ENCODE data around the gene MACROD2.

MACROD2 gene

DNA sequence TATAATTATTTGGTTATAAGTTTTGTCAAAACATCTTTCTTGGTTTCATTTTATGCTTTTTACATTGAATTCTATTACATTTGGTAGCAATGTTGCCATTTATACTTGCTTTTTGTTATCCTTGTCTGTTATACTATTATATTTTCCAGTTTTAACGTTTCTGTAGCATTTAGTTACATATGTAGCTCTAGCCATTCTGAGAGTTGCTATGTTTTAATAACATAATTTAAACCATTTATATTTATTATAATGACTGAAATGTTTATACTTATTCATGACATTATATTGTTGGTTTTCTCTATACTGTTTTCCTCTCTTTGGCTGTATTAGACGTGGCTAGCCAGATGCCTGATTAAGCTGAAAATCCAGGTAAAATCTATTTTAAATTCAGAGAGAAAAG, 594.1 kb downstream of the MACROD2 start:
- no peak for TF ChIP-seq SIN3A (IDR thresholded peaks at IDR 0.05; ENCODE audit: borderline replicate concordance, insufficient read depth, low read length)
- TF ChIP-seq, protein P1, sequence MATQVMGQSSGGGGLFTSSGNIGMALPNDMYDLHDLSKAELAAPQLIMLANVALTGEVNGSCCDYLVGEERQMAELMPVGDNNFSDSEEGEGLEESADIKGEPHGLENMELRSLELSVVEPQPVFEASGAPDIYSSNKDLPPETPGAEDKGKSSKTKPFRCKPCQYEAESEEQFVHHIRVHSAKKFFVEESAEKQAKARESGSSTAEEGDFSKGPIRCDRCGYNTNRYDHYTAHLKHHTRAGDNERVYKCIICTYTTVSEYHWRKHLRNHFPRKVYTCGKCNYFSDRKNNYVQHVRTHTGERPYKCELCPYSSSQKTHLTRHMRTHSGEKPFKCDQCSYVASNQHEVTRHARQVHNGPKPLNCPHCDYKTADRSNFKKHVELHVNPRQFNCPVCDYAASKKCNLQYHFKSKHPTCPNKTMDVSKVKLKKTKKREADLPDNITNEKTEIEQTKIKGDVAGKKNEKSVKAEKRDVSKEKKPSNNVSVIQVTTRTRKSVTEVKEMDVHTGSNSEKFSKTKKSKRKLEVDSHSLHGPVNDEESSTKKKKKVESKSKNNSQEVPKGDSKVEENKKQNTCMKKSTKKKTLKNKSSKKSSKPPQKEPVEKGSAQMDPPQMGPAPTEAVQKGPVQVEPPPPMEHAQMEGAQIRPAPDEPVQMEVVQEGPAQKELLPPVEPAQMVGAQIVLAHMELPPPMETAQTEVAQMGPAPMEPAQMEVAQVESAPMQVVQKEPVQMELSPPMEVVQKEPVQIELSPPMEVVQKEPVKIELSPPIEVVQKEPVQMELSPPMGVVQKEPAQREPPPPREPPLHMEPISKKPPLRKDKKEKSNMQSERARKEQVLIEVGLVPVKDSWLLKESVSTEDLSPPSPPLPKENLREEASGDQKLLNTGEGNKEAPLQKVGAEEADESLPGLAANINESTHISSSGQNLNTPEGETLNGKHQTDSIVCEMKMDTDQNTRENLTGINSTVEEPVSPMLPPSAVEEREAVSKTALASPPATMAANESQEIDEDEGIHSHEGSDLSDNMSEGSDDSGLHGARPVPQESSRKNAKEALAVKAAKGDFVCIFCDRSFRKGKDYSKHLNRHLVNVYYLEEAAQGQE (IDR thresholded peaks at IDR 0.05; ENCODE audit: insufficient read depth in 1 of 2, low read depth in 2 of 2, low read length in 2 of 2): no peak
- TF ChIP-seq FOXP2 (optimal IDR thresholded peaks at IDR 0.05; ENCODE audit: borderline replicate concordance, extremely low read depth, extremely low read length, insufficient read depth): no peak
- TF ChIP-seq TAF1 (IDR thresholded peaks at IDR 0.05; ENCODE audit: borderline replicate concordance, insufficient read depth, low read length): no peak

DNA sequence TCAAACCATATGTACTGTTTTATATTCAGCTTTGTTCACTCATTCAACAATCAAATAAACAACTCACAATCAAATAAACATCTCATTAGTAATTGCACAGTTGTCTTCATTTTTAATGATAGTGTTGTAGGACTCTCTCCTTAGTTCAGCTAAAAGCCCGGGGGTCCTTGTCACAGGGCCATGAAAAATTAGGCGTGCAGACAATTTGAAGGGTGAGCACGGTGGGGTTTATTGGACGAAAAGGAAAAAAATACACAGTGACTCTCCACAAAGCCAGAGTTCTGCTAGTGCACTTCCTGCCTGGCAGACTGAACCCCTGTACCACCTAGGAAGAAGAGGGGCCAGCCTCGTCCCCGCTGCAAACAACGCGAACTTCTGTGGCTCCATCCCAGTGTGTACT, 599.7 kb downstream of the MACROD2 start:
- TF ChIP-seq SIN3A (IDR thresholded peaks at IDR 0.05; ENCODE audit: borderline replicate concordance, insufficient read depth, low read length) (no peak), FOXP2 (optimal IDR thresholded peaks at IDR 0.05; ENCODE audit: borderline replicate concordance, extremely low read depth, extremely low read length, insufficient read depth) (no peak), TAF1 (IDR thresholded peaks at IDR 0.05; ENCODE audit: borderline replicate concordance, insufficient read depth, low read length) (no peak), POLR2AphosphoS5 (IDR thresholded peaks at IDR 0.05; ENCODE audit: low read depth, low read length) (no peak)
- TF ChIP-seq, protein P1 (IDR thresholded peaks at IDR 0.05; ENCODE audit: insufficient read depth in 1 of 2, low read depth in 2 of 2, low read length in 2 of 2): no peak

DNA sequence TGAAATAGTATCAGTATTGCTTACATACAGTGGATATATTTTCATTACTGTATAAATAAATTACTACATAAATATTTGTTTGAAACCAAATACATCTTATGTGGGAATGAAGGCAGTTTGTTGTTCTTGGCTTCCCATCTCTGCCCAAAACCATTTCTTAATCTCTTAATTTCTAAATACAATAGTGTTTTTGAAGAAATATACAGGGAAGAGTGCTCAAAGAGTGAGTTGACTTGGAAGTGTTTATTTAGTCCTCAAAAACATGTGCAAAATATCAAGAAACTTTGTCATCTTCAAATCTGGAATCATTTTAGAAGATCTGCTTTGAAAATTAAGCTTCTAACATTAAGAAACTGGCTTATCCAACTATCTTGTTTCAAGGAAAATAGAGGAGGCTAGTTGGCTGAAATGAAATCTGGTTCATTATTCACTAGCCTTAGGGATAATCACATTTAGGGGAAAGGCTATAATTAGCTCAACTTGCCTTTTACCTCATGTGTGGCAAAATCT, 601.9 kb downstream of the MACROD2 start:
- TF ChIP-seq SIN3A (IDR thresholded peaks at IDR 0.05; ENCODE audit: borderline replicate concordance, insufficient read depth, low read length) (no peak), TAF1 (IDR thresholded peaks at IDR 0.05; ENCODE audit: borderline replicate concordance, insufficient read depth, low read length) (no peak)

- TF ChIP-seq POLR2AphosphoS5 (IDR thresholded peaks at IDR 0.05; ENCODE audit: low read depth, low read length) (no peak), FOXP2 (optimal IDR thresholded peaks at IDR 0.05; ENCODE audit: borderline replicate concordance, extremely low read depth, extremely low read length, insufficient read depth) (no peak), TAF1 (IDR thresholded peaks at IDR 0.05; ENCODE audit: borderline replicate concordance, insufficient read depth, low read length) (no peak), SIN3A (IDR thresholded peaks at IDR 0.05; ENCODE audit: borderline replicate concordance, insufficient read depth, low read length) (no peak)
- TF ChIP-seq, protein P1 (IDR thresholded peaks at IDR 0.05; ENCODE audit: insufficient read depth in 1 of 2, low read depth in 2 of 2, low read length in 2 of 2): no peak
Observed at GRCh38 chr20:14599613-14600012, 604.3 kb downstream of the MACROD2 start.

DNA sequence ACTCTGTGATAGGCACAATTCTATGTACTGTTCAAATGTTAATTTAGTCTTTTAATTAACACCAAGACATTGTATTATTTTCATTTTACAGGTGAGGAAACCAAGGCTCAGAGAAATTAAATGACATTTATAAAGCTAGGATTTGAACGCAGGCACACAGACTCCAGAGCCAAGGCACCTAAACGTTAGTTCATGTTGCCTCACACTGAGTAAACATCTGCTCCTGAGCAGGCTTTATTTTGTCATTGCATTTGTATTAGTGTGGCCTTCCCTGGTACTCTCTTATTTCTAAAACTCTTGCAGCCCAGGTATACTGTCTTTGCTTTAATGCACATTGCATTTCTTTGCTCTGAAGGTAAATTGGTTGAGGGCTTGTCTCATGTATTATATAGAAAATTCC, 605.2 kb downstream of the MACROD2 start:
- no peak for TF ChIP-seq SIN3A (IDR thresholded peaks at IDR 0.05; ENCODE audit: borderline replicate concordance, insufficient read depth, low read length)
- no peak for TF ChIP-seq FOXP2 (optimal IDR thresholded peaks at IDR 0.05; ENCODE audit: borderline replicate concordance, extremely low read depth, extremely low read length, insufficient read depth)

DNA sequence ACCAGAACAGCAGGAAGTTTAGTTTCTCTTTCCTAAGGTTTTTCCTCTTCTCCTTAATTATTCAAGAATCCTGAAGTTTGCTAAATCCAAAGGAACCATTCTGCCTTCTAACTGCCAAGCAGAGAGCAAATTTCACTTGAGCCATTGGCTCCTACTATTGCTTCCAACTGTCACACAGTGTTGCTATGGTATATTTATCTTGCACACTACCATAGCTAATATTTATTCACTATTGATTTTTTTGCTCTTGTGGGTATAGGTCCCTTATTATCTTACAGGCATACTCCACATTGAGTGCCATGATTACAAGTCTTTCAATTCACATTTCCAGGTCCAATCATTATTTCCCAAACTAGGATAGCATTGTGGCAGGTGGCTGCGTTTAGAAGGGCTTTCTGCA, 608.8 kb downstream of the MACROD2 start:
- TF ChIP-seq POLR2AphosphoS5 (IDR thresholded peaks at IDR 0.05; ENCODE audit: low read depth, low read length) (no peak), TAF1 (IDR thresholded peaks at IDR 0.05; ENCODE audit: borderline replicate concordance, insufficient read depth, low read length) (no peak), FOXP2 (optimal IDR thresholded peaks at IDR 0.05; ENCODE audit: borderline replicate concordance, extremely low read depth, extremely low read length, insufficient read depth) (no peak), SIN3A (IDR thresholded peaks at IDR 0.05; ENCODE audit: borderline replicate concordance, insufficient read depth, low read length) (no peak)
- TF ChIP-seq, protein P1 (IDR thresholded peaks at IDR 0.05; ENCODE audit: insufficient read depth in 1 of 2, low read depth in 2 of 2, low read length in 2 of 2): no peak
